Astrocyte of the hippocampus (primary cell): ENCODE results near the gene NARS2.

Experiments used
- DNase-seq: peaks from one replicate; pipeline ENCODE4 v3.0.0; 2011; ENCODE audit warnings: low read depth, low spot score

Gene NARS2

DNA sequence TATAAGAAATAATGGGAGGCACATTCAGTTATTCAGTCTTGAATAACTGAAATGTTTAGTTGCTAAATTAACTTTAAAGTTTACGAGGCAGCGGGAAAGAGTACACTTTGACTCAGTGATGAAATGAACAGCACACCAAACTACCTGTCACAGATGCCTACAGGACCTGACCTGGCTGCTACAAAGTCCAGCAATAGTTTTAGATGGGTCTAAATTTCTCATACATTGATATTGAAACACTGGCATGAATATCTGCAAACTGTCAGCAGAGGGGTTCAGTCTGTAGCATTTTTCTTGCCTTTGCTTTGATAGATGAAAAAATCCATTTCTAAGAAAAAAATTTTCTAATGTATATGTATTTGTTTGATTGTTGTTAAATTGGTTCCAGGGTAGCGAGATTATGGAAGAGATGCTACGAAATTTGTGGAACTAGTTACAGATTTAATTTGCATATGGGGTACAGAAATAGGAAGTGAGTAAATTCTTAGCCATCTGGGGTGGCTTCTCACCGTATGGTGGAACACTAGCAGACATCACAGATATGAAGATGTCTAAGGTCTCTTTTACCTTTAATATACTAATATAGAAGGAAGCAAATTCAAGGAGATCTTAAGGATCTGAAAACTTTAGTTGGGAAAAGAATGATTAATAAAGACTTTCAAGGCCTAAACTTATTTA, 136.2 kb downstream of the NARS2 start:
- no peak for DNase-seq

DNA sequence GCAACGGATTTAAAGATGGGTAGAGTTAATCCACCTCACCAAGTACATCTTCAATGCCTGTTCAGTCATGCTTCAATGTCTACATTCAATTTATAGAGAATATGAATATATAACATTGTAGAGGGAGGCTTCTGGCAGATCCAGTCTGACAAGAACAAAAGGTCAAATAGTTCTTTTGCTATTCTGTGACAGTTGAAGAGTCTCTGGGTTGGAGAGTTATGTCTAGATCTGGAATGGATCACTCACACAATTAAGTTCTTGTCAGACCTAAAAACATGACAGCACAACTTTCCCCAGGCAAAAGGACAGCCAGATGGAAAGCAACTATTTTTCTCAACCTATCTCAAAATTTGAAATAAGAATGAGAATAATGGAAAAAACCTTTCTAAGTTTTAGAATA, 141.7 kb downstream of the NARS2 start:
- no peak for DNase-seq

DNA sequence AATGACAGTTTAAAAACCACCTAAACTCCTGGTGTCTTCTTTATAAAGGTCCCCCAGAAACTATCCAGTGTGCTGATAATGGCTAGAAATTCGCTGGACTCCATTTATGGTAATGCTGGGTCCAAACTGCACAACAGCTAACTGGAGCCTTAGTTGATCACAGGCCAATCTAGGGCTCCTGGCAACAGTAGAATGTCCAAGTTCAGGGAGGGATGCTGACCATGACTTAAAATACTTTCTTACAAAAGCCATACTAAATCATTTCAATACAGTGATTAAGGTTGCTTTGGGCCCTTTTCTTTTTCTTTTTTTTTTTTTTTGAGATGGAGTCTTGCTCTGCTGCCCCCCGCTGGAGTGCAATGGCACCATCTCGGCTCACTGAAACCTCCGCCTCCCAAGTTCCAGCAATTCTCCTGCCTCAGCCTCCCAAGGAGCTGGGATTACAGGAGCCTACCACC, 142.6 kb downstream of the NARS2 start:
- DNase-seq, result peak; percentile 13

DNA sequence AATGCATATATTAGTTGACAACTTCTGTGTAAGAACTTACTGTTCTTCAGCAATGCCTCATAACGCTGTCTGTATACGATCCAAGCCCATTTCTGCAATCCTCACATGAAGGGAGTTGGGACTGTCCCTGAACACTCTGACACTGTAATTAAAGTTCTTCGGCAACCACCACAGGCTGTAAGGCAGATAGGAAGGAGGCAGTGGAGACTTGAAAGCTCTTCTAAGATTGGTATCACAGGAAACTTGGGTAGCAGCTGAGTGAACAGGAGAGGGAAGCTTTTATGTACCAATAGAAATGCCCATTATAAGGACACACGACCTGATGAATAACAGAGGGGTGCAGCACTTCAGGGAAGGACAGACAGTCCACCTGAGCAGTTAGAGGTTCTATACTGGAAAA, 145.0 kb downstream of the NARS2 start:
- no peak for DNase-seq

DNA sequence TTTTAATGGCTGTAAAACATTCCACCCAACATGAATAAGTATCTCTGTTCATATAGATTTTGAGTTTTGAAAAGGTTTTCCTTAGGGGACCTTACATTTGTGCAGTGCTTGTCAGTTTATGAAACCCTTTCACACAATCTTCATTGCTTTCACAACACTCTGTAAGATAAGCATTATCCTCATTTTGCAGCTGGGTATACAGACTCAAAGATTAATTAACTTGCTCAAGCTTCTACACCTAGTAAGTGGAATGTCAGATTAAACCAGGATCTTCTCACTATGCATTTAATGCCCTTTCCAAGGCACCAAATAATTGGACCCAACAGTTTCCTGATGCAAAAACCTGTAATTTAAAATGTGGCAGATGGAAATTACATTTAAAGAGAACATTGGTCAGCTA, 145.5 kb downstream of the NARS2 start:
- no peak for DNase-seq

DNA sequence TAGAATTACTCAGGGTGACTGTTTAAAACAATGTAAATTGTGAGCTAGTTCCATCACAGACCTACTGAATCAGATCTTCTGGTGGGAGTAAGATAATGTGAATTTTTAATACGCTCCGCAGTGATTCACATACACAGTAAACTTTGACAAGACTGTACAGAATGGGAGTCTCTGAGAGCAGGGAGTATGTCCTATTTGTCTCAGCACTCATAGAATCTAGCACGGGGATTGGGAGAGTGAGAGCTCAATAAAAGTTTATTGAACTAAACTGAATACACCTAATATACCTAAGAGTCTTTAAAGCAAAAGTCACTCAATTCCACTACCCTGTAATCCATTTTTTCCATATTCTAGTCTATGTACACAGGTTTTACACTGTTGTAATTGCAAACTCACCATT, 145.9 kb downstream of the NARS2 start:
- DNase-seq, result no peak

- no peak for DNase-seq
Measured at GRCh38 chr11:78428266-78428636, 146.4 kb downstream of the NARS2 start.

DNA sequence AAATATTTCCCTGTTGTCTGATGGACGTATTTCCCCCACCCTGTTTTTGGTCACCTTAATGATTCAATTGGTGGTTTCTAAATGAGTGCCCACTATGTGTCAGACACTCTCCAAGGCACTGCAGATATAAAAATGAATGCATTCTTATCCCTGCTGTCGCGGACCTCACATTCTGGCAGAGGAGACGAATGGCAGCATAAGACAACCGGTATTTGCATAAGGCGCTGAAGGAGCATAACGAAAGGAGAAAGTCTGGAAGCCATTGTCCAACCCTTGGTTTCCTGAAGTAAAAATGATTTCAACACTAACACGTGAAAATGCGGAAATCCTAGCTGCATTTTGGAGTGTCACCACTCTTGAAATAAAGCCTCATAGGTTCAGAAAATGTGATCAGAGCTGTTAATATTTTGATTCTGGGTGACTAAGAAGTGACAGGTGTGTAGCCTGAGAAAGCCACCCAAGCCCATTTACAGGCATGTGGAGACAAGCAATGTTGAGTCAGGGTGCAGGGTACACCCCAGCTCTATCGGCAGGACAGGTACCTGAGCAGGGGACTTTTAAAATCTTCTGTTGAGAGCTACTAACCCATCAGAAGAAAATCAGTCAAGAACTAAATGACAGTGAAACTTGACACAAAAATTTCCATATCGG, 146.9 kb downstream of the NARS2 start:
- DNase-seq, result no peak

DNA sequence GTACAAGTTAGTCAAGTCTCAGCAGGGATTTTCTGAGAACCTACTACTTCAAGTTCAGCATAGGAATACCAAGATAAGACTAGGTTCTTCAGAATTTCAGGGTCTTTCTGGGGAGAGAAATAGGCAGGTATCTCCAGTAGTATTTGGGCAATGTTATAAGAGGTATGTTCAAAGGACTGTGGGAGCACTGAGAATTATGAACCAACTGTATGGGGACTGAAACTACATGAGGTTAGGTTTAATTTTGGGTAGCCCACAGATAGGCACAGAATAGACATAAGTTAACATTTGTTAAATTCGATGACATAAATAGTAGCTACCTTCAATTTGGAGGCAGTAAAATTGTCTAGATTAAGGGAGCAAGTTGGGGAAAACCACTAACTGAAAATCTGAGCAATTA, 147.8 kb downstream of the NARS2 start:
- DNase-seq, result no peak

- no peak for DNase-seq
Measured at GRCh38 chr11:78425399-78426070, 149.1 kb downstream of the NARS2 start.

- no peak for DNase-seq
Measured at GRCh38 chr11:78424334-78425270, 150.1 kb downstream of the NARS2 start.

- DNase-seq, result no peak
Measured at GRCh38 chr11:78423241-78423640, 151.4 kb downstream of the NARS2 start.

DNA sequence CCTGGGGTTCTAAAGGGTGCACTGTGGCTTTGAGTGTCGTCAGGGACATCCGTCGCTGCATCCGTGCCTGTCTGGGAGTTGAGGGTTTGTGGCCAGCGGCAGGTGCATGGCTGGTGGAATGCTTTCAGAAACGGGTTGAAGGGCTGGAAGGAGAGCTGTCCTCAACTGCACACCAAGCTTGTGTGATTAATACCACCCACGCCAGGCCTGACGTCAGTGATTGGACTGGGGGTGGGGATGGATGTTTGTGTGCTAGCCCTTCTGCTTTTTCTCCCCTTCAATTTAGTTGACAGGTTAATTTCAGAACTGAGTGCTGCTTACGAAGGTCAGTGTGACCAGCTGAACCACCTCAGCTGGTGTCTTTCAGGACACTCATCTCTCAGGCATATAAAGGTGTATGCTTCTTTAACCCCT, 153.9 kb downstream of the NARS2 start:
- DNase-seq, result peak; percentile 51

GRCh38 chr11:78420255-78420764, 154.4 kb downstream of the NARS2 start:
- peak; percentile 82 for DNase-seq

- peak; percentile 80 for DNase-seq
Measured at GRCh38 chr11:78419327-78419726, 155.3 kb downstream of the NARS2 start.

- DNase-seq, result no peak
Measured at GRCh38 chr11:78418584-78419211, 156.0 kb downstream of the NARS2 start.

DNA sequence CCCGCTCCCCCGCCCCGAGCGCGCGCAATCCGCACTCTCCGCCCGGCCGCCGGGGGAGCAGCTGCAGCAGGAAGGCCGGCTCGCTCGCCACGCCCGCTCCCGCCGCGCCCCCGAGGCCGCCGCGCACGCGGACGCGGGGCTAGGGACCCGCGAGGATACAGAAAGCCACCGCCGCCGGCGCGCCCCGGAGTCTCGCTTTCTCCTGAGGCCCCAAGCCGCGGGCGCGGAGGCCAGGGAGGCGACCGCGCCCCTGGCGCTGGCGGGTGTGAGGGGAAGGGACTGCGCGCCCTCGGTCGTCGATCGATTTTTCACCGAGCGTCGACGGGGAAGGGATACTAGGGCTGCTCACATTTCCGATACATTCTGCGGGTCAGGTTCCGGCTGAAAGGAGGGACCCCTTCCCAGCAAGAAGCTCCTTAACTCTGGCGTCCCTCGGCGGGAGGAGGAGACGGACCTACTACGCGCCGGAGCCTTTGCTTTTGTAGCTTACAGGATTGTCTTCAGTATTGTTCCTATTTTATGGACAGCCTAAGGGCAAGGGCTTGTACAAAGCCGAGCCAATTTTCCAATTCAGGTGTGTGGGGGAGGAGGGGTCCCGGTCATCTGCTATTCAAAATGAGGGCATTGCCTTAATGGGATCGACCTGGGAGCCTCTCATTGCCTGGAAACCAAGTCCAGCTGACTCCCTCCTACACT, 156.6 kb downstream of the NARS2 start:
- peak; percentile 94 for DNase-seq

GRCh38 chr11:78417175-78417887, 157.3 kb downstream of the NARS2 start, which contains the start of gene GAB2:
TSS of gene GAB2 (minus strand) at chr11:78417820. CDS start at chr11:78417720, 100 bp downstream.
- no peak for DNase-seq

DNA sequence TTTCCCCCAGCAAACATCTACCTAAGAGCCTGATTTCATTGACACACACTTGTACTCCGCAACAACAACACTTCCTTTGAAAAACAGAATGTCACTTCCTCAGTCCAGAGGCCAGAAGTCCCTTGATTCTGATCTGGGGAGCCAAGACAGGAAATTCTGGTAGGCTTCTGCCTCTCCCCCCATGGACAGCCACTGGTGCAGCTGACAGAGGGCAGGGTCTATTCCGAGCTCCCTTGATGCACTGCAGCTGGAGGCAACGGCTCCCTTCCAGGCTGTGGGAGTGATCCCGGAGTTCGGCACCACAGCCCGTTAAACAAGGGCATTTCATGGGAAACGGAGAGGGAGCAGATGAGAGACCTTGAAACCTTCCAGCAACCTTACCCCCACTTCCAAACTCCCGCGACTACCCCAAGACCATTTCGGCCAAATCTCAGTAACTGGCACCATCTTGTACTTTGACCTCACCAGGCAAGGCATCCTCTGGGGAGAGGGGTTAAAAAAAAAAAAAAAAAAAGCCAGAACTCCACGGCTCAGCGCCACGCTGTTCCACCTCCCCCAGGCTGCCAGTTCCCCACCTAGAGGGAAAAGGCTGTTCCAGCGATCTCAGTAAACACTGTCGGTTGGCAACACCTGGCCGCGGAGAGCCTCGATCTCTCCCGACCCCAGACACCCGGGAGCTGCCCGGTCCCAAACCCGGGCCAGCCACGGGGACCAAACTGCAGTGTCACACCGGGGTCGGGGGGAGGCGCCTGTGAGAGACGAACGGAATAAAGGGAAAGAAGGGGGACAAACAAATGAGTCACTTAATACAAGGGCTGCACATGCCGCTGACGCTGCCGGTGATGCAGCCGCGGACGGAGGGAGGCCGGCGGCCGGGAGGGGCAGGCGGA, 158.1 kb downstream of the NARS2 start:
- peak; percentile 88 for DNase-seq
